GDM1 (cell line): ENCODE measurements around the gene YIPF1.
"Not testable (repeated sequence)": the region's sequence is repeated elsewhere in the genome, so short reads cannot be mapped to it uniquely, and the experiment has no call there.

Source experiments
- DNase-seq: peaks from one replicate; lab custom pipeline; 2025; lab: John Stamatoyannopoulos, UW

Gene YIPF1

GRCh38 chr1:53837924-53838653, 51.5 kb downstream of the YIPF1 start, which contains the start of gene NDC1:
NDC1 (minus strand) TSS chr1:53838296; CDS start chr1:53838261, 35 bp downstream.
- peak; percentile 93 for DNase-seq

GRCh38 chr1:53837646-53837923, 52.0 kb downstream of the YIPF1 start:
- DNase-seq: no peak

DNA sequence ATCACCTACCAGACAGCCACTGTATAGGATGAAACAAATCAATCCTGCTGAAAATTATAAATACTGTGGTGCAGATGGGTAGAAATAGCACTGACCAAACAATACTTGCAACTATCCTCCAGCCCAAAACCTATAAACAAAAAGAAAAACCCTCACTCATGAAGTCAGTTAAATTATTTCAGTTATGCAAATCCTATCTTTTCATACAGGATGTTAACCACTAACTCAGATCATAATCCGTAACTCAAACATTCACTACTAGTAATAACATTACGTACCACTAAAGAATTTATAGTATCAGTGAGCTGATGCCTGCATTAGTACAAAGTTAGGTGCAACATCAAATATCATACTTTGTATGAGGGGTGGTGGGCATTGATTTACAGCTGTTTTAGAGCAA, 54.1 kb downstream of the YIPF1 start:
- no peak for DNase-seq

- no peak for DNase-seq
Measured at GRCh38 chr1:53834776-53835175, 54.8 kb downstream of the YIPF1 start.

DNA sequence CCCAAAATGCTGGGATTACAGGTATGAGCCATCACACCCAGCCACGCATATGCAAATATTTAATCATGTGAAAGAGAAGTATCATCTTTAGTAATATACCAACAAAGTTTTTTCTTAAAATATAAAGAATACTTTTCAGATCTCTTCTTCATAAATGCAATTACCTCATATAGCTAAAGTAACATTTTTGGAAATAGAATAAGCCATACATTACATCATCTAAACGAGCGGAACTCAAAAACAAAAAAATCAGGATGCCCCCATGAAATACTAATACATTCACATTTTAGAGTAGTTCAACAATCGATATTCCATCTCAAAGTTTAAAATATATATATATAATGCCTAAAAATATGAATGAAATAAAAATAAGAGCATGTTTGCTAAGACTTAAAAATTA, 56.2 kb downstream of the YIPF1 start:
- no peak for DNase-seq

GRCh38 chr1:53826367-53826766, 63.2 kb downstream of the YIPF1 start:
- DNase-seq: no peak

DNA sequence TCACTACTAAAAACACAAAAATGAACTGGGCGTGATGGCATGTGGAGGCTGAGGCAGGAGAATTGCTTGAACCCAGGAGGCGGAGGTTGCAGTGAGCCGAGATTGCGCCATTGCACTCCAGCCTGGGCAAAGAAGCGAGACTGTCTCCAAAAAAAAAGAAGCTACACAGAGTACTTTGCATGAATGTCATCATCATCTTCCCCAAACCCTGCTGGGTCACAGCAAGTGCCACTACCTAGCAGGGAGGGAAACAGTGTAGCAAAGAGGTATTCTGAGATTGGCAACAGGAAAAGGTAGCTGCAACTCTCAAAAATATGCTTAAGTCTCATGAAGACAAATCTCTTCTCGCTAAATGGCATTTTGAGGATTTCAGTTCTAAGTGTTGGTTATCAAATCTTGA, 64.3 kb downstream of the YIPF1 start:
- DNase-seq: no peak

GRCh38 chr1:53822931-53823330, 66.7 kb downstream of the YIPF1 start:
- DNase-seq: no peak

- DNase-seq: no peak
Measured at GRCh38 chr1:53821380-53821779, 68.2 kb downstream of the YIPF1 start.

GRCh38 chr1:53819387-53819786, 70.2 kb downstream of the YIPF1 start:
- no peak for DNase-seq

DNA sequence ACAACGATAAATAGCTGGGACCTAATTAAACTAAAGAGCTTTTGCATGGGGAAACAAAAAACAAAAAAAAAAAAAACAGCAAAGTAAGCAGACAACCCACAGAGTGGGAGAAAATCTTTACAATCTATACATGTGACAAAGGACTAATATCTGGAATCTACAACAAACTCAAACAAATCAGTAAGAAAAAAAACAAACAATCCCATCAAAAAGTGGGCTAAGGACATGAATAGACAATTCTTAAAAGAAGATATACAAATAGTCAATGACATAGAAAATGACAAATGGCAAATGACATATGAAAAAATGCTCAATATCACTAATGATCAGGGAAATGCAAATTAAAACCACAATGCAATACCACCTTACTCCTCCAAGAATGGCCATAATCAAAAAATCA, 73.0 kb downstream of the YIPF1 start:
- not testable (repeated sequence) for DNase-seq

GRCh38 chr1:53815484-53815883, 74.1 kb downstream of the YIPF1 start:
- DNase-seq: not testable (repeated sequence)

- DNase-seq: no peak
Measured at GRCh38 chr1:53811414-53811851, 78.2 kb downstream of the YIPF1 start.

DNA sequence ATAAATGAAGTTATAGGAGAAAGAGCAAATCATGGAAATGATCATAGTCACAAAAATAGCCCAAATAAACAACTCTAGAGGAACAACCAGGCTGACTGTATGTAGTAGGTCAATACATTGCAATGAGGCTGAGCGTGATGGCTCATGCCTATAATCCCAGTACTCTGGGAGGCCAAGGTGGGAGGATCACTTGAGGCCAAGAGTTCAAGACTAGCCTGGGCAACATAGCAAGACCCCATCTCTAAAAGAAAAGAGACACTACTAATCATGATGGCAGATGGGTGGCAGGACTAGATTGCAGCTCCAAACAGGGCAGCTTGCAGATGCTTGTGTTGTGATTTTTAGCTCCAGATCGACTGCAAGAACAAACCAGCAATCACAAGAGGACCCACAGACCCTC, 79.1 kb downstream of the YIPF1 start:
- DNase-seq: no peak

DNA sequence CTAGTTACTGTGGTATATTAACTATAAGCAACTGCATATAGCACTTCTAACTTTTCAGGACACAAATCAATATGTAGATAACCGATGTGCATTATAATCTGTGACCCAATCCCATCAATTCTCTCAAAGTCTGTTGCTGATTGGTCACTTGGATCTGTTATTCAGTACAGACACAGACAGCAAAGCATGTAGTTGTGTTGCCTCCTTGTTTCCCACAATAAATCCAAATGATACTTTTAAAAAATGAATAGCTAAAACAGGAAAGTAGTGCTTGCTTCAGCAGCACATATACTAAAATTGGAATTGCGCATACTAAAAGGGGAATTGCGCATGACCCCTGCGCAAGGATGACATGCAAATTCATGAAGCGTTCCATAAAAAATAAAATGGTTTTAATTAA, 79.6 kb downstream of the YIPF1 start:
- DNase-seq: no peak

DNA sequence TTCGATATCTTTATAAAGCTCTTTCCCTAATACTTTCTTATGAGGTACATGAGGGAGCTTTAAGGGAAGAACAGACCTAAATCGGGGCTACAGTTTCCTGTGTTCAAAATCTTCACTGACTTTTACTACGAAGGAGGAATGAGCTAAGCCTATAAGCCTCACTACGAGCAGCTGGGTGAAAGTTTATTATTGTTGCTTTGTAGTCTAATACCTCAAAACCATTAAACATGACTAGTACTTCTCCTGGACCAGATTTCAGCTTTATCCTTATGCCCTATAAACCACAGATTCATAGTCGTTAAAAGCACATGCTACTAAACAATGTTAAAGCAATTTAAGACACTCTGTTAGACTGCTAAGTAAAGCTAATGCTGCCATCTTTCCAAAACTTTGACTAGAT, 81.7 kb downstream of the YIPF1 start:
- DNase-seq: no peak

DNA sequence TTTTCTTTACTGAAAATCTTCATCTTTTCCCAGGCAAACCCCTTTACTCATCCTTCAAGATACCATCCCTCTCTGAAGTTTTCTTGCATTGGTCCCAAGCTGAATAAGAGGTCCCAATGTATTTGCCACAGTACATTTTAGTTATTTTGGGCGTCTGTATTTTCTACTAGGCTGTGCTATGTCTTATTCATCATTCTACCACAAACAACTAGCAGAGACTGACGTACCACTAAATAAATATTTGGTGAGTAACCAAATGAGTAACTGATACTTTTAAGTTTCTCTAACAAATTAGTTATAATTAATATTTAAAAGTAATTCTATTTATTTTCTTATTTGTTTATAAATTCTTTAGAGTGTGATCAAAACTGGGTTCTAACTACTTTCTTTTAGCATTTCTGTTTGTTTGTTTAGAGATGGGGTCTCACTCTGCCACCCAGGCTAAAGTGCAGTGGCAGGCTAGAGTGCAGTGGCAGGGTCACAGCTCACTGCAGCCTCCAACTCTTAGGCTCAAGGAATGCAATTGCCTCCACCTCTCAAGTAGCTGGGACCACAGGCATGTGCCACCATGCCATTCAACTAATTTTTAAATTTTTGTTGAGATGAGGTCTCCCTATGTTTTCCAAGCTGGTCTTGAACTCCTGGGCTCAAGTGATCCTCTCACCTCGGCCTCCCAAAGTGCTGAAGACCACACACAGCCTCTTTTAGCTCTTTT, 84.6 kb downstream of the YIPF1 start:
- DNase-seq: no peak

DNA sequence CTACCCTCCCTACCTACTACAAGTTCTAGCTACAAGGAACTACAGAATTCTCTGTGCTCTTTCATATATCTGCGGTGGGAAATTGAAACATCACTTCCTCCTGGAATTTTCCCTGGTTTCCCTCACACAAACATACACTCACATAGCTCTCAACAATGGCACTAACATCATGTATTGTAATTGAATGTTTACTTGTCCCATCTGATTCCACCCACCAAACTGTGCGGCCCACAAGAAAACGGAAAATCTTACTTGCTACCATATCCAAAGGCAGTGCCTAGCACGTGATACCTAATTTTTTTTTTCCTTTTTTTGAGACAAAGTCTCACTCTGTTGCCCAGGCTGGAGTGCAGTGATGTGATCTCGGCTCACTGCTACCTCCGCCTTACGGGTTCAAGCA, 85.4 kb downstream of the YIPF1 start:
- DNase-seq: no peak
